HEK293 (cell line): ENCODE data around the gene SLC25A6.

Experiments used
- CTCF ChIA-PET: fragments of 350-600 bp; formaldehyde crosslinking; extraction: SDS; loops from one replicate; lab custom pipeline; 2021; ENCODE audit warnings: antibody characterized with exemption; lab: Yijun Ruan, JAX
- POLR2A ChIA-PET: fragments of 300-600 bp; formaldehyde crosslinking; extraction: SDS; loops from one replicate; lab custom pipeline; 2020; ENCODE audit warnings: antibody characterized with exemption, inconsistent platforms; lab: Yijun Ruan, JAX
- H3K27ac ChIP-seq: fragments of 200-500 bp; sonication (Bioruptor generic); 2 replicates; pipeline ENCODE4 v1.5.1; 2014; ENCODE audit warnings: low read depth, low read length, control low read depth, inconsistent platforms; ENCODE audit errors: extremely low read depth
- H3K36me3 ChIP-seq, 2 experiments: fragments of 200-500 bp in 1 of 2; sonication (Bioruptor generic) in 1 of 2; 1 replicate in 1 of 2; 2 replicates in 1 of 2; pipeline ENCODE4 v1.5.1; 2014 to 2017; ENCODE audit warnings: inconsistent platforms in 2 of 2, low read length in 2 of 2; ENCODE audit not compliant: control insufficient read depth in 2 of 2, insufficient read depth in 1 of 2
- H3K4me1 ChIP-seq: fragments of 200-500 bp; sonication (Bioruptor generic); 2 replicates; pipeline ENCODE4 v1.5.1; 2014; ENCODE audit warnings: mild to moderate bottlenecking, low read length, inconsistent platforms; ENCODE audit not compliant: control insufficient read depth, insufficient read depth
- H3K4me3 ChIP-seq: 2 replicates; pipeline ENCODE4 v1.5.1; 2011; ENCODE audit warnings: low read depth, mild to moderate bottlenecking, control low read depth, low read length, moderate library complexity
- H3K9me3 ChIP-seq: fragments of 200-500 bp; sonication (Bioruptor generic); 2 replicates; pipeline ENCODE4 v1.5.1; 2014; ENCODE audit warnings: low read depth, low read length, inconsistent platforms; ENCODE audit not compliant: control insufficient read depth, insufficient read depth
- GLI4 ChIP-seq: fragments of 450-650 bp; formaldehyde crosslinking; IDR thresholded peaks from 2 replicates; pipeline ENCODE4 v1.5.1; 2016; ENCODE audit warnings: missing biosample characterization, missing genetic modification characterization
- KLF7 ChIP-seq: fragments of 450-650 bp; formaldehyde crosslinking; IDR thresholded peaks from 2 replicates; pipeline ENCODE4 v1.5.1; 2016; ENCODE audit warnings: missing biosample characterization, missing genetic modification characterization, borderline replicate concordance
- KLF8 ChIP-seq: fragments of 450-650 bp; formaldehyde crosslinking; IDR thresholded peaks from 2 replicates; pipeline ENCODE4 v1.5.1; 2016; ENCODE audit warnings: missing biosample characterization, missing genetic modification characterization
- OSR2 ChIP-seq: fragments of 450-650 bp; formaldehyde crosslinking; IDR thresholded peaks from 2 replicates; pipeline ENCODE4 v1.5.1; 2016; ENCODE audit warnings: missing biosample characterization, missing genetic modification characterization
- PRDM1 ChIP-seq: fragments of 450-650 bp; formaldehyde crosslinking; IDR thresholded peaks from 2 replicates; pipeline ENCODE4; 2016; ENCODE audit warnings: missing biosample characterization, missing genetic modification characterization
- REST ChIP-seq: fragments of 450-650 bp; formaldehyde crosslinking; IDR thresholded peaks from 2 replicates; pipeline ENCODE4 v1.5.1; 2016; ENCODE audit warnings: missing biosample characterization, missing genetic modification characterization
- SP2 ChIP-seq: fragments of 450-650 bp; formaldehyde crosslinking; IDR thresholded peaks from 2 replicates; pipeline ENCODE4 v1.5.1; 2016; ENCODE audit warnings: missing biosample characterization, missing genetic modification characterization
- ZBTB17 ChIP-seq: fragments of 450-650 bp; formaldehyde crosslinking; IDR thresholded peaks from 2 replicates; pipeline ENCODE4 v1.5.1; 2016; ENCODE audit warnings: missing biosample characterization, missing genetic modification characterization
- ZFP69B ChIP-seq: fragments of 450-650 bp; formaldehyde crosslinking; IDR thresholded peaks from 2 replicates; pipeline ENCODE4 v1.5.1; 2016; ENCODE audit warnings: missing biosample characterization, missing genetic modification characterization
- ZNF148 ChIP-seq: fragments of 450-650 bp; formaldehyde crosslinking; IDR thresholded peaks from 2 replicates; pipeline ENCODE4 v1.5.0; 2017; ENCODE audit warnings: missing biosample characterization, missing genetic modification characterization, borderline replicate concordance
- ZNF155 ChIP-seq: fragments of 450-650 bp; formaldehyde crosslinking; IDR thresholded peaks from 2 replicates; pipeline ENCODE4 v1.5.1; 2016; ENCODE audit warnings: missing biosample characterization, missing genetic modification characterization
- ZNF24 ChIP-seq: fragments of 450-650 bp; formaldehyde crosslinking; IDR thresholded peaks from 2 replicates; pipeline ENCODE4 v1.5.1; 2016; ENCODE audit warnings: missing biosample characterization, missing genetic modification characterization
- ZNF366 ChIP-seq: fragments of 450-650 bp; formaldehyde crosslinking; conservative IDR thresholded peaks from 2 replicates; pipeline ENCODE4 v1.5.1; 2016; ENCODE audit warnings: missing biosample characterization, missing genetic modification characterization
- ZNF529 ChIP-seq: fragments of 450-650 bp; formaldehyde crosslinking; IDR thresholded peaks from 2 replicates; pipeline ENCODE4 v1.5.1; 2017; ENCODE audit warnings: missing genetic modification characterization, missing biosample characterization; ENCODE audit not compliant: insufficient replicate concordance
- ZNF549 ChIP-seq: fragments of 450-650 bp; IDR thresholded peaks from 2 replicates; pipeline ENCODE4 v1.5.1; 2018; ENCODE audit warnings: missing biosample characterization, missing genetic modification characterization, mild to moderate bottlenecking, inconsistent platforms, moderate library complexity
- ZNF555 ChIP-seq: fragments of 450-650 bp; formaldehyde crosslinking; conservative IDR thresholded peaks from 2 replicates; pipeline ENCODE4 v1.5.1; 2017; ENCODE audit warnings: missing biosample characterization, mild to moderate bottlenecking, missing genetic modification characterization, inconsistent platforms
- ZNF561 ChIP-seq: fragments of 450-650 bp; IDR thresholded peaks from 2 replicates; pipeline ENCODE4 v1.5.1; 2018; ENCODE audit warnings: missing biosample characterization, missing genetic modification characterization, borderline replicate concordance
- ZNF645 ChIP-seq: fragments of 450-650 bp; formaldehyde crosslinking; IDR thresholded peaks from 2 replicates; pipeline ENCODE4; 2016; ENCODE audit warnings: missing biosample characterization, missing genetic modification characterization
- ZNF654 ChIP-seq: fragments of 450-650 bp; formaldehyde crosslinking; IDR thresholded peaks from 2 replicates; pipeline ENCODE4 v1.5.1; 2016; ENCODE audit warnings: low read depth, missing biosample characterization, missing genetic modification characterization
- ZNF664 ChIP-seq: fragments of 450-650 bp; formaldehyde crosslinking; IDR thresholded peaks from 2 replicates; pipeline ENCODE4 v1.5.1; 2016; ENCODE audit warnings: missing biosample characterization, missing genetic modification characterization
- ZNF701 ChIP-seq: fragments of 450-650 bp; formaldehyde crosslinking; IDR thresholded peaks from 2 replicates; pipeline ENCODE4 v1.5.1; 2016; ENCODE audit warnings: missing biosample characterization, missing genetic modification characterization
- TF ChIP-seq, protein P1 (sequence below): fragments of 450-650 bp; formaldehyde crosslinking; IDR thresholded peaks from 2 replicates; pipeline ENCODE4 v1.5.1; 2016; ENCODE audit warnings: missing biosample characterization, missing genetic modification characterization

Gene SLC25A6

DNA sequence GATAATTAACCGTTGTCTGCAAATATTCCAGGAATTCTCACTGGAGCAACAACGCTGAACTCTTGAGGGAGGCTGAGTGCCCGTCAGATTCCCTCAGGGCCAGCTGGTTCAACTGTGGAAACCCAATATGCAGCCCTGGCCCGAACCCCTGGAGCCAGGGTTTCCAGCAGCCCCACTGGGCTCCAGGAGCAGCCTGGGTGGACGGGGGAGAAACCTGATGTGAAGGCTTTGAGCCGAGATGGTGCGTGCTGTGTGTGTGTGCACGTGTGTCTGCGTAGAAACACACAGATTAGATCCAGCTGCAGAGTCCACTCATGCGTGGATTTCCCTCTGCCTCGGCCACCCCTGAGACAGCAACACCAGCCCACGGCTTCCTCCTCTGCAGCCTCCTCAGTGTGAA is 19.4 kb upstream of the SLC25A6 start (continued):
- TF ChIP-seq ZNF645: no peak
- TF ChIP-seq ZNF664: no peak
- no peak for TF ChIP-seq ZNF529
- no peak for TF ChIP-seq SP2 (tag by site-specific recombination)
- no peak for TF ChIP-seq REST (tag by site-specific recombination)
- TF ChIP-seq ZNF549 (tag by site-specific recombination): no peak
- TF ChIP-seq ZNF555 (tag by site-specific recombination): no peak

- Histone ChIP-seq H3K4me1 (no peaks in the 10 kb centered on the region), H3K4me3 (no peak overlapping the region), H3K27ac (no peak overlapping the region), H3K36me3 (peaks cover 59 to 65% of the 10 kb centered on the region in 2 experiments), H3K9me3 (no peaks in the 10 kb centered on the region)
- TF ChIP-seq ZFP69B (tag by site-specific recombination): no peak
- TF ChIP-seq, protein P1, sequence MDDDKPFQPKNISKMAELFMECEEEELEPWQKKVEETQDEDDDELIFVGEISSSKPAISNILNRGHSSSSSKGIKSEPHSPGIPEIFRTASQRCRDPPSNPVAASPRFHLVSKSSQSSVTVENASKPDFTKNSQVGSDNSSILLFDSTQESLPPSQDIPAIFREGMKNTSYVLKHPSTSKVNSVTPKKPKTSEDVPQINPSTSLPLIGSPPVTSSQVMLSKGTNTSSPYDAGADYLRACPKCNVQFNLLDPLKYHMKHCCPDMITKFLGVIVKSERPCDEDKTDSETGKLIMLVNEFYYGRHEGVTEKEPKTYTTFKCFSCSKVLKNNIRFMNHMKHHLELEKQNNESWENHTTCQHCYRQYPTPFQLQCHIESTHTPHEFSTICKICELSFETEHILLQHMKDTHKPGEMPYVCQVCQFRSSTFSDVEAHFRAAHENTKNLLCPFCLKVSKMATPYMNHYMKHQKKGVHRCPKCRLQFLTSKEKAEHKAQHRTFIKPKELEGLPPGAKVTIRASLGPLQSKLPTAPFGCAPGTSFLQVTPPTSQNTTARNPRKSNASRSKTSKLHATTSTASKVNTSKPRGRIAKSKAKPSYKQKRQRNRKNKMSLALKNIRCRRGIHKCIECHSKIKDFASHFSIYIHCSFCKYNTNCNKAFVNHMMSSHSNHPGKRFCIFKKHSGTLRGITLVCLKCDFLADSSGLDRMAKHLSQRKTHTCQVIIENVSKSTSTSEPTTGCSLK (tag by site-specific recombination): no peak
- peak; percentile 100 for TF ChIP-seq ZBTB17 (tag by site-specific recombination)
- TF ChIP-seq ZNF366 (tag by site-specific recombination): peak; percentile 74
- TF ChIP-seq ZNF155: no peak
- TF ChIP-seq ZNF148 (tag by site-specific recombination): no peak
- no peak for TF ChIP-seq ZNF549 (tag by site-specific recombination)
- TF ChIP-seq ZNF654: no peak
- TF ChIP-seq ZNF24 (tag by site-specific recombination): no peak
- TF ChIP-seq GLI4 (tag by site-specific recombination): no peak
- TF ChIP-seq PRDM1 (tag by site-specific recombination): no peak
- TF ChIP-seq KLF8 (tag by site-specific recombination): no peak
- TF ChIP-seq ZNF701: no peak
- no peak for TF ChIP-seq ZNF561
- TF ChIP-seq KLF7 (tag by site-specific recombination): no peak
- TF ChIP-seq OSR2 (tag by site-specific recombination): no peak
- ChIA-PET CTCF (no interaction called here), POLR2A (no interaction called here)
Observed at GRCh38 chrX:1407035-1407434, 15.1 kb upstream of the SLC25A6 start.
